ENCODE measurements around the gene CHMP2B.

CHMP2B gene

DNA sequence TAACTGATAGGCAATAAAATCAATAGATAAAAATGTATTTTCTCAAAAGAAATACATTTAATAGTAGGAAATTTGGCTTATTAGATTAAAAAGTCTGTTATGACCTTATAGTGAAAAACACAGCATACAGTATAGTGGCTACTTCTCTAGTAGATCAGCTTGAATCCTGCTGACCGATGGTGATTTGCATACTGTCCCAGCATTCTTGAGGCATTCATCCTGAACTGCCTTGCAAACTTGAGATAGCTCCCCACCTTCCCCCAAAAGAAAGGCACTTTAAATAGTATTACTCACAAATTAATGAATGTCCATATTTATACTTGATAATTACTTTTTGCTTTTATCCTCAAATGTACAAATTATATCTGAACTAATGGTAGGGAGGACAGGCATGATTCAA is 6.7 kb downstream of the CHMP2B start:
- no peaks in the 10 kb centered on the region for H3K4me1 ChIP-seq (ENCODE audit: control insufficient read depth, insufficient read depth, low read length)
- no peaks in the 10 kb centered on the region for H3K9me3 ChIP-seq (ENCODE audit: control insufficient read depth, insufficient read depth, low read depth, low read length)
- TF ChIP-seq ZBTB20 (tag by site-specific recombination; IDR thresholded peaks at IDR 0.05) (no peak), ZNF211 (tag by site-specific recombination; IDR thresholded peaks at IDR 0.05; ENCODE audit: low read depth) (no peak), ZNF704 (tag by site-specific recombination; IDR thresholded peaks at IDR 0.05) (no peak), TRIM28 (IDR thresholded peaks at IDR 0.05; ENCODE audit: borderline replicate concordance, low read length) (no peak), ZNF10 (tag by site-specific recombination; IDR thresholded peaks at IDR 0.05) (no peak)
- no peak overlapping the region for H3K4me3 ChIP-seq (ENCODE audit: low read depth, low read length)
- CTCF ChIA-PET: no interaction called here
- POLR2A ChIA-PET: no interaction called here
- H3K36me3 ChIP-seq (ENCODE audit: control insufficient read depth in 2 of 2, insufficient read depth in 1 of 2, low read length in 2 of 2): peaks cover 0 to 10% of the 10 kb centered on the region in 2 experiments; a peak in 1 of 3 replicates
- no peak overlapping the region for H3K27ac ChIP-seq (ENCODE audit: extremely low read depth, low read depth, low read length)

DNA sequence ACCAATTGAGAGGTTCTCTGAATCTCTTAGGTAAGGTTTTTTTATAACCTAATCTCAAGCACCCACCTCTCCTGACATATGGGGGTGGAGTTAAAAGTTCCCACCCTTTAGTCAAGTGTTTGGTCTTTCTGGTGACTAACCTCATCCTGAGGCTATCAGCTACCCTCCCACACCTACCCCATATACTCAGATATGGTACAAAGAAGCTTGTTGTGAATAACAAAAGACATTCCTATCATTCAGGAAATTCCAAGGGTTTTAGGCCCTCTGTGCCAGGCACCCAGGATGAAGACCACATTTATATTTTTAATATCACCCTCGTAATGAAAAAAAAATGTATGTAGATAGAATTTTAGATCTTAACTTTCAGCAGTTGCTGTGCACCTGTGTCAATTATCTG is 9.0 kb downstream of the CHMP2B start:
- Histone ChIP-seq H3K4me3 (ENCODE audit: low read depth, low read length) (no peak overlapping the region), H3K9me3 (ENCODE audit: control insufficient read depth, insufficient read depth, low read depth, low read length) (no peaks in the 10 kb centered on the region), H3K36me3 (ENCODE audit: control insufficient read depth in 2 of 2, insufficient read depth in 1 of 2, low read length in 2 of 2) (peaks cover 0 to 14% of the 10 kb centered on the region in 2 experiments; a peak in 1 of 3 replicates), H3K27ac (ENCODE audit: extremely low read depth, low read depth, low read length) (no peak overlapping the region), H3K4me1 (ENCODE audit: control insufficient read depth, insufficient read depth, low read length) (no peaks in the 10 kb centered on the region)
- ChIA-PET POLR2A (no interaction called here), CTCF (no interaction called here)
- TF ChIP-seq ZNF350 (tag by site-specific recombination; IDR thresholded peaks at IDR 0.05) (peak; percentile 73; the same call in 1 of the 2 replicates), ZNF24 (tag by site-specific recombination; IDR thresholded peaks at IDR 0.05) (no peak)

GRCh38 chr3:87246662-87247429 is 19.7 kb downstream of the CHMP2B start:
- peaks cover 4 to 38% of the 10 kb centered on the region in 2 experiments for H3K36me3 ChIP-seq (ENCODE audit: control insufficient read depth in 2 of 2, insufficient read depth in 1 of 2, low read length in 2 of 2)
- H3K27ac ChIP-seq (ENCODE audit: extremely low read depth, low read depth, low read length): no peak overlapping the region
- CTCF ChIA-PET: interaction anchor here (1.2 kb wide), 1 partner anchor 12 kb away, joined by 4 read pairs; no protein-coding TSS in a partner anchor
- H3K9me3 ChIP-seq (ENCODE audit: control insufficient read depth, insufficient read depth, low read depth, low read length): no peaks in the 10 kb centered on the region
- POLR2A ChIA-PET: interaction anchor here (0.7 kb wide), 1 partner anchor 702 kb away, joined by 3 read pairs; no protein-coding TSS in a partner anchor
- TF ChIP-seq ZSCAN4 (tag by site-specific recombination; IDR thresholded peaks at IDR 0.05) (no peak), CTCF (tag by site-specific recombination; IDR thresholded peaks at IDR 0.05) (no peak), PRDM4 (tag by site-specific recombination; IDR thresholded peaks at IDR 0.05) (no peak), ZNF660 (tag by site-specific recombination; IDR thresholded peaks at IDR 0.05) (no peak), ZNF121 (tag by site-specific recombination; IDR thresholded peaks at IDR 0.05) (no peak), ZNF654 (tag by site-specific recombination; IDR thresholded peaks at IDR 0.05; ENCODE audit: low read depth) (no peak), ZNF416 (tag by site-specific recombination; IDR thresholded peaks at IDR 0.05) (no peak), ZNF677 (tag by site-specific recombination; IDR thresholded peaks at IDR 0.05) (no peak), ZEB2 (tag by site-specific recombination; IDR thresholded peaks at IDR 0.05) (no peak), ZBTB17 (tag by site-specific recombination; IDR thresholded peaks at IDR 0.05) (no peak), ZNF175 (tag by site-specific recombination; IDR thresholded peaks at IDR 0.05) (no peak), ZNF670 (tag by site-specific recombination; IDR thresholded peaks at IDR 0.05; ENCODE audit: low read depth) (no peak), ZBTB7A (tag by site-specific recombination; IDR thresholded peaks at IDR 0.05; ENCODE audit: low read depth) (no peak), GLI2 (tag by site-specific recombination; IDR thresholded peaks at IDR 0.05; ENCODE audit: borderline replicate concordance, low read depth) (no peak)
- TF ChIP-seq, protein P1, sequence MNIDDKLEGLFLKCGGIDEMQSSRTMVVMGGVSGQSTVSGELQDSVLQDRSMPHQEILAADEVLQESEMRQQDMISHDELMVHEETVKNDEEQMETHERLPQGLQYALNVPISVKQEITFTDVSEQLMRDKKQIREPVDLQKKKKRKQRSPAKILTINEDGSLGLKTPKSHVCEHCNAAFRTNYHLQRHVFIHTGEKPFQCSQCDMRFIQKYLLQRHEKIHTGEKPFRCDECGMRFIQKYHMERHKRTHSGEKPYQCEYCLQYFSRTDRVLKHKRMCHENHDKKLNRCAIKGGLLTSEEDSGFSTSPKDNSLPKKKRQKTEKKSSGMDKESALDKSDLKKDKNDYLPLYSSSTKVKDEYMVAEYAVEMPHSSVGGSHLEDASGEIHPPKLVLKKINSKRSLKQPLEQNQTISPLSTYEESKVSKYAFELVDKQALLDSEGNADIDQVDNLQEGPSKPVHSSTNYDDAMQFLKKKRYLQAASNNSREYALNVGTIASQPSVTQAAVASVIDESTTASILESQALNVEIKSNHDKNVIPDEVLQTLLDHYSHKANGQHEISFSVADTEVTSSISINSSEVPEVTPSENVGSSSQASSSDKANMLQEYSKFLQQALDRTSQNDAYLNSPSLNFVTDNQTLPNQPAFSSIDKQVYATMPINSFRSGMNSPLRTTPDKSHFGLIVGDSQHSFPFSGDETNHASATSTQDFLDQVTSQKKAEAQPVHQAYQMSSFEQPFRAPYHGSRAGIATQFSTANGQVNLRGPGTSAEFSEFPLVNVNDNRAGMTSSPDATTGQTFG (tag by site-specific recombination; IDR thresholded peaks at IDR 0.05; ENCODE audit: borderline replicate concordance): no peak
- H3K4me1 ChIP-seq (ENCODE audit: control insufficient read depth, insufficient read depth, low read length): no peaks in the 10 kb centered on the region
- H3K4me3 ChIP-seq (ENCODE audit: low read depth, low read length): no peak overlapping the region
